OCI-LY3 (cell line): Measurements from ENCODE around the gene PELI2.

Source experiments
- H2AFZ ChIP-seq: fragments of 200-600, 300-600 bp; shearing (Covaris generic); 2 replicates; pipeline ENCODE4 v1.6.0; 2014; ENCODE audit warnings: antibody characterized with exemption, low read depth, low read length
- H3K27ac ChIP-seq: fragments of 200-600, 300-600 bp; sonication (generic); 2 replicates; pipeline ENCODE4 v1.5.1; 2014; ENCODE audit warnings: mild to moderate bottlenecking, low read length, moderate library complexity, mixed read lengths
- H3K27me3 ChIP-seq: fragments of 200-600, 300-600 bp; sonication (generic); 2 replicates; pipeline ENCODE4 v1.6.1; 2014; ENCODE audit warnings: low read depth, low read length, mixed read lengths
- H3K36me3 ChIP-seq: fragments of 200-600, 300-600 bp; sonication (generic); replicated peaks from 2 replicates; pipeline ENCODE3; 2014; ENCODE audit warnings: low read depth, low read length, mixed read lengths
- H3K4me1 ChIP-seq: fragments of 300-600, 200-600 bp; sonication (generic); 2 replicates; pipeline ENCODE4 v1.6.1; 2014; ENCODE audit warnings: low read length, mixed read lengths
- H3K4me2 ChIP-seq: fragments of 200-600, 300-600 bp; sonication (generic); 2 replicates; pipeline ENCODE4 v1.6.1; 2014; ENCODE audit warnings: low read length, mixed read lengths
- H3K4me3 ChIP-seq: fragments of 300-600, 200-600 bp; sonication (generic); 2 replicates; pipeline ENCODE4 v1.5.1; 2014; ENCODE audit warnings: antibody characterized with exemption, mild to moderate bottlenecking, low read length, moderate library complexity
- H3K79me2 ChIP-seq: fragments of 300-600, 200-600 bp; shearing (Covaris generic); 2 replicates; pipeline ENCODE4 v1.6.1; 2014; ENCODE audit warnings: mild to moderate bottlenecking, low read length, mixed read lengths
- H3K9ac ChIP-seq: fragments of 300-600, 200-600 bp; shearing (Covaris generic); 2 replicates; pipeline ENCODE4 v1.6.0; 2014; ENCODE audit warnings: mild to moderate bottlenecking, low read length, moderate library complexity
- H3K9me3 ChIP-seq: fragments of 200-600, 300-600 bp; shearing (Covaris generic); 2 replicates; pipeline ENCODE4 v1.6.1; 2014; ENCODE audit warnings: low read length, mixed read lengths; ENCODE audit not compliant: insufficient read depth
- H4K20me1 ChIP-seq: fragments of 200-600, 300-600 bp; sonication (generic); 2 replicates; pipeline ENCODE4 v1.6.1; 2016; ENCODE audit warnings: low read length, mixed read lengths; ENCODE audit not compliant: insufficient read depth
- EZH2phosphoT487 ChIP-seq: fragments of 200-600 bp; shearing (Covaris generic); IDR thresholded peaks from 2 replicates; pipeline ENCODE4 v1.6.1; 2018; ENCODE audit warnings: antibody characterized with exemption, mixed run types, low read depth
- TF ChIP-seq, protein P1 (sequence below): fragments of 200-600, 300-600 bp; sonication (generic); IDR thresholded peaks from 2 replicates; pipeline ENCODE4 v1.5.1; 2014; ENCODE audit warnings: antibody characterized with exemption, low read length, low read depth

PELI2 gene

DNA sequence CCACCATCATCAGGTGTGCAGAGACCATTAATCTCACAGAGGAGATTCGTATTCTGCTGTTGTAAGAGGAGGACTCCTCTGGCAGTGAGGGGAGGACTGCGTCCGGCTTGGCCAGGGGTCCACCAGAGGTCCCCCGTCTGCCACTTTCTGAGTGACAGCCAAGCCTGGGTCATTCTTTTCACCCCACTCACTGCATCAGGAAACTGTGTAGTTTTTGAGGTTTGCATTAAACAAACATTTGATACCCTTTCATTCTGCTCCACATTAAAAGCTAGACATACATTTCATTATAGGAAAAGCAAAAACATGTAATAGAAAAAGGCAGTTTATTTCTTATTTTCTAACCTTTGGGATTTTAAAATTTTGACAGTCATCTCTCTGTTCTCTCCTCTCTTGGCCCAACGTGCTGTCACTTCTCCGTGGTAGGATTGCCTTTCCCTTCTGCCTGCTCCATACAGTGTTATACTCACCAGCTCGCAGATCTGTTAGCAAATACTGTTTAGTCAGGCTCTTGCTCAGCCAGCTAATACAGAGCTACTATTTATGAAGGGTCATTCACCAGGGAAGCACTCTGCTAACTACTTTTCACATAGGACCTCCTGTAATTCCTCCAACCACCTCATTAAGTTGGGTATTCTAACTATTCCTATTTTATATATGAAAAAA is 99.3 kb downstream of the PELI2 start:
- no peaks in the 10 kb centered on the region for H3K36me3 ChIP-seq
- no peaks in the 10 kb centered on the region for H4K20me1 ChIP-seq
- H3K4me1 ChIP-seq: no peaks in the 10 kb centered on the region
- TF ChIP-seq, protein P1, sequence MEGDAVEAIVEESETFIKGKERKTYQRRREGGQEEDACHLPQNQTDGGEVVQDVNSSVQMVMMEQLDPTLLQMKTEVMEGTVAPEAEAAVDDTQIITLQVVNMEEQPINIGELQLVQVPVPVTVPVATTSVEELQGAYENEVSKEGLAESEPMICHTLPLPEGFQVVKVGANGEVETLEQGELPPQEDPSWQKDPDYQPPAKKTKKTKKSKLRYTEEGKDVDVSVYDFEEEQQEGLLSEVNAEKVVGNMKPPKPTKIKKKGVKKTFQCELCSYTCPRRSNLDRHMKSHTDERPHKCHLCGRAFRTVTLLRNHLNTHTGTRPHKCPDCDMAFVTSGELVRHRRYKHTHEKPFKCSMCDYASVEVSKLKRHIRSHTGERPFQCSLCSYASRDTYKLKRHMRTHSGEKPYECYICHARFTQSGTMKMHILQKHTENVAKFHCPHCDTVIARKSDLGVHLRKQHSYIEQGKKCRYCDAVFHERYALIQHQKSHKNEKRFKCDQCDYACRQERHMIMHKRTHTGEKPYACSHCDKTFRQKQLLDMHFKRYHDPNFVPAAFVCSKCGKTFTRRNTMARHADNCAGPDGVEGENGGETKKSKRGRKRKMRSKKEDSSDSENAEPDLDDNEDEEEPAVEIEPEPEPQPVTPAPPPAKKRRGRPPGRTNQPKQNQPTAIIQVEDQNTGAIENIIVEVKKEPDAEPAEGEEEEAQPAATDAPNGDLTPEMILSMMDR: no peak
- no peak for TF ChIP-seq EZH2phosphoT487
- H3K27ac ChIP-seq: no peak overlapping the region
- no peaks in the 10 kb centered on the region for H3K79me2 ChIP-seq
- no peak overlapping the region for H3K4me2 ChIP-seq
- no peaks in the 10 kb centered on the region for H3K9me3 ChIP-seq
- no peak overlapping the region for H2AFZ ChIP-seq
- no peak overlapping the region for H3K4me3 ChIP-seq
- H3K27me3 ChIP-seq: peaks cover 17% of the 10 kb centered on the region
- no peak overlapping the region for H3K9ac ChIP-seq

DNA sequence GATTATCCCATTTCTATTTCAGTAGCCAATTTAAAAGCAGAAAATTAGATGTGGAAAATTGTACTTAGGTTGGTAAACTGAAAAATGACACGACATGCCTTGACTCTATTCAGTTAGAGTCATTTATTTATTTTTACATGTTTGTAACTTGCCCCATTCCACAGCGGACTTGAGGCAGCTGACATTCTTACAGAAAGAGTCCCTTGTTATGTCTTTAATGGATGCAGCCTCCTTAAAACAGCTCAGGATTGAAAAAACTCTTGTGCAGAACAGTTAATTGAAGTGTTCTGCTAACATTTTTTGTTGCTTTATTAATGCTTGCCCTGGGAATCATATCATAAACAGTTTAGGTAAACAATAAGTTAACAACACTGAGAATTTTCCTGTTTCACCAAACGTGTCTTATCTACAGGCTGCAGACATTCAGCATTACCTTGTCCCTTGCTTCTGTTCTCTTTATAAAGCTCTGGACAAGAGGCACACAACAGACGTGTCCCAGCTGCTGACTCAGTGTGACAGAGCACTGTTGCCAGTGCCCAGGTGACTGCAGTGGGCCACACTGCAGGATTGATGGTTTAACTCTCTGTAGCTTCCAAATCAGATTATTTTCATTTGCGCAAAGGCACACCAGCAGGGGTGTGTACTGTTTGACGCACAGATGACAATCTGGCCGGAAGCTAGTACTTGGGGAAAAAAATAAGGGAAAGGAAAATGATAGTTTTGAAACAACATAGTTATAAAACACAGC is 101.6 kb downstream of the PELI2 start:
- no peaks in the 10 kb centered on the region for H4K20me1 ChIP-seq
- no peaks in the 10 kb centered on the region for H3K36me3 ChIP-seq
- H3K27ac ChIP-seq: no peak overlapping the region
- H3K4me2 ChIP-seq: no peak overlapping the region
- H3K4me1 ChIP-seq: no peaks in the 10 kb centered on the region
- H3K9me3 ChIP-seq: no peaks in the 10 kb centered on the region
- H3K4me3 ChIP-seq: no peak overlapping the region
- H3K27me3 ChIP-seq: peaks cover 15% of the 10 kb centered on the region
- no peaks in the 10 kb centered on the region for H3K79me2 ChIP-seq
- H3K9ac ChIP-seq: no peak overlapping the region
- TF ChIP-seq, protein P1: no peak
- no peak for TF ChIP-seq EZH2phosphoT487
- H2AFZ ChIP-seq: no peak overlapping the region

DNA sequence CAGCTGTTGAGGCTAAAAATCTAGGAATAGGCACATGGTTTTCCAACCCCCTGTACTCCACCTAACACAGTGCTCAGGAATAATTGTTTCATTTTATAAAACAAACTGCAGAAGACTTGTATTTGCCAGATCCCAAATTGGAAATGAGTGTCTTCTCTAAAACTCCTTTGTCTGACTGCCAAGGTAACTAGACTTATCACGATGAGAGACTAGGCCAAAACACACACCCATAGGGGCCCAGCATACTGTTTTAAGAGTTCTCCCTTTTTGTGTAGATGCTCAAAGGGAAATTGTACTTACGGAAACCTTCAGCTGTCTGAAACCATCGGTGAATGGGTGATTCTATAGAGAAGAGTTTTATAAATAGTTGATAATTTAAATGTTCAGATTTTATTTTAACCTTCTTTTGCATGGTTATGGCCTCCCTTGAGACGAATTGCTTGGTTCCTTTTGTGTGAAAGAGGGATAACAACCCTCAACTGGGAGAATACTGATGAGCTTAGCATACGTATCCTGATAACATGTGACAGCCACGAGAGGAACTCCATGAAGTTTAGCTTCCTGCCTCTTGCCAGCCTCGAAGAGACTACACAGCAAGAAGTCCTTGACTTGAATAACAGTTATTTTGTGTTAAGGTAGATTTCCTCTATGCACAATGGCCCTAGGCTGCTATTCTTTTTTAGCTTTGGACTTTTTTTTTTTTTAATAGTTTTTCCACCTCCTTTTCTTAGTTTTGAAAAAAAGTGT is 103.3 kb downstream of the PELI2 start:
- no peaks in the 10 kb centered on the region for H3K9me3 ChIP-seq
- H3K4me3 ChIP-seq: no peak overlapping the region
- H4K20me1 ChIP-seq: no peaks in the 10 kb centered on the region
- H3K36me3 ChIP-seq: no peaks in the 10 kb centered on the region
- no peak overlapping the region for H3K27ac ChIP-seq
- H3K27me3 ChIP-seq: peaks cover 16% of the 10 kb centered on the region
- H3K79me2 ChIP-seq: no peaks in the 10 kb centered on the region
- H3K4me2 ChIP-seq: no peak overlapping the region
- no peak for TF ChIP-seq EZH2phosphoT487
- TF ChIP-seq, protein P1: no peak
- H2AFZ ChIP-seq: no peak overlapping the region
- no peaks in the 10 kb centered on the region for H3K4me1 ChIP-seq
- no peak overlapping the region for H3K9ac ChIP-seq

DNA sequence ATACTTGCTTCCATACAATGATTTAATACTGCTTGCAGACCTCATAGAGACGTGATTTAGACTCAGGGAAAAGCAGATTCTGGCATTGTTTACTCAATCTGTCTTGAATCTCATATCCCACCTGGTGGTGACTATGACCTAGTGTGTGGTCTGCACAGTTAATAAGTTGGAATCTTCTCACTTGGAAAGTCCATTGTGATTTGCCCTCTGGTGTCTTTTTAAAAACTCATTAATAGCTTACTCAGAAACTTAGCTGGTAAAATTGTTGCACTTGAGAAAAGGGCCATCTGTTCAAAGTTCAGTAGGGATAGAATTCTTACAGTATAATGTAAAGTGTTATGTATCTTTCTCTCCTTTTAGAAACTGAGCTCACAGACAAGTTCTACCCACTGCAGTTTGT is 106.0 kb downstream of the PELI2 start:
- TF ChIP-seq EZH2phosphoT487: no peak
- TF ChIP-seq, protein P1: no peak
- Histone ChIP-seq H3K4me2 (no peak overlapping the region), H3K4me1 (no peaks in the 10 kb centered on the region), H3K9ac (no peak overlapping the region), H3K36me3 (no peaks in the 10 kb centered on the region), H2AFZ (no peak overlapping the region), H4K20me1 (no peaks in the 10 kb centered on the region), H3K9me3 (no peaks in the 10 kb centered on the region), H3K27me3 (peaks cover 7% of the 10 kb centered on the region), H3K79me2 (no peaks in the 10 kb centered on the region), H3K4me3 (no peak overlapping the region), H3K27ac (no peak overlapping the region)
